GM19099 (cell line): Measurements from ENCODE around the gene PC.

ENCODE experiments used
- POLR2A ChIP-seq: IDR thresholded peaks from 3 replicates; pipeline ENCODE4 v1.6.1; 2011; ENCODE audit warnings: low read depth; ENCODE audit not compliant: insufficient read length; ENCODE audit errors: extremely low read depth

The PC gene

DNA sequence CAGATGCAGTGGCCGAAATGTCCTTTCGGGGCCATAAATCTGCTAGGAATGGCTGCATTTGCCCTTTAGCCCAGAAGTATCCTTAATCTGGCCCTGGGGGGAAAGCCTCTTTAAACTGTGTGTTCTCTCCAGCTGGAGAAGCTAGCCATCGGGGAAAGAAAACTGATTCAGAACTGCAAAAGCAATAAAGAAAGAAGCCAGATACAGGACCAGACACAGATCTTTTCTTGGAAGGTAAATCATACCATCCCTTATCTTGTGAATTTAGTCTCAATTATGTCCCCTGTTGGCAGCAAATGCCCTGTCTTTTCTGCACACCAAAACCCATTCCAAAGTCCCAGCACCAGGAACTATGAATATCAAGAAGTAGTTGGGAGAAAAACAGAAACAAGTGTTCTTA lies 25.6 kb downstream of the PC start:
- no peak for TF ChIP-seq POLR2A

DNA sequence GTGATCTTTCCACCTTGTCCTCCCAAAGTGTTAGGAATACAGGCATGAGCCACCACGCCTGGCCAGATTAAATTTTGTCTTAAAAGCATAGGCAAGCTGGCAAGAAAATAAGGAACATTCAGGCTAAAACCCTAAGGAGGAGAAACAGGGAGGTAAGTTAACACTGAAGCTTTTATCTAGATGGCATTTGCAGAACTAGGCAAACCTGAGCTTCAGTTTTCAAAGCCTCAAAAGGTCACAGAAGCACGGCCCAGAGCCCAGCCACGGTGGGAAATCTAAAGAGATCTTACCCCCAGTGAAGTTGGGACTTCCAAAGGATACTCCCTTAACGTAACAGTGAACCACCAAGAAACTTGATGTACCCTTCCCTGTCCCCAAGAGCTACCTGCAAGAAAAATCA lies 28.4 kb downstream of the PC start:
- TF ChIP-seq POLR2A = no peak

DNA sequence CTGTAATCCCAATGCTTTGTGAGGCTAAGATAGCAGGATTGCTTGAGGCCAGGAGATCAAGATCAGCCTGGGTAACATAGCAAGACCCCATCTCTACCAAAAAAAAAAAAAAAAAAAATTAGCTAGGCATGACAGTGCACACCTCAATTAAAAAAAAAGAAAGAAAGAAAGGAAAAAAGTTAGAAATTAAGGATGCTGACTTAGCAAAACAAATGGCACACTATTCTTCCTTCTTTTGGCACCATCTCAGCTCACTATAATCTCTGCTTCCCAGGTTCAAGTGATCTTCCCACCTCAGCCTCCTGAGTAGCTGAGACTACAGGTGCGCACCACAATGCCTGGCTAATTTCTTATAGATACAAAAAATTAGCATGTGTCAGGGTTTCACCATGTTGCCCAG lies 33.9 kb downstream of the PC start:
- TF ChIP-seq POLR2A = no peak

DNA sequence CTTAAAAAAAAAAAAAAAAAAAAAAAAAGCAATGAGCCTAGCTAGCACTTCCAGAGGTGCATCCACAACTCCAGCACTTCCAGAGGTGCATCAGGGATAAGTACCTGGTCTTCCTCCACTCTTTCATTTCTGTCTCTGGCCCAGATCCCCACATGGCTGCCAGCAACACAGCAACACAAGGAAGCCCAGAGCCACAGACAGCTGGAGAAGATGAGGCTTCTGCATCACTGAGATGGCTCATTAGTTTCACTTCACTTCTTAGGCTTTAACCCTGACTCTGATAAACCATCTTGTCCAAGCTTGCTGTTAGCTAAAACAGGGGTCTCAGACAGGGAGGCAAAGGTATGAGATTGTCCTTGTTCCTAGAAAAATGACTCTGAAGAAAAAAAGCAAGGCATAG lies 35.6 kb downstream of the PC start:
- TF ChIP-seq POLR2A = no peak

DNA sequence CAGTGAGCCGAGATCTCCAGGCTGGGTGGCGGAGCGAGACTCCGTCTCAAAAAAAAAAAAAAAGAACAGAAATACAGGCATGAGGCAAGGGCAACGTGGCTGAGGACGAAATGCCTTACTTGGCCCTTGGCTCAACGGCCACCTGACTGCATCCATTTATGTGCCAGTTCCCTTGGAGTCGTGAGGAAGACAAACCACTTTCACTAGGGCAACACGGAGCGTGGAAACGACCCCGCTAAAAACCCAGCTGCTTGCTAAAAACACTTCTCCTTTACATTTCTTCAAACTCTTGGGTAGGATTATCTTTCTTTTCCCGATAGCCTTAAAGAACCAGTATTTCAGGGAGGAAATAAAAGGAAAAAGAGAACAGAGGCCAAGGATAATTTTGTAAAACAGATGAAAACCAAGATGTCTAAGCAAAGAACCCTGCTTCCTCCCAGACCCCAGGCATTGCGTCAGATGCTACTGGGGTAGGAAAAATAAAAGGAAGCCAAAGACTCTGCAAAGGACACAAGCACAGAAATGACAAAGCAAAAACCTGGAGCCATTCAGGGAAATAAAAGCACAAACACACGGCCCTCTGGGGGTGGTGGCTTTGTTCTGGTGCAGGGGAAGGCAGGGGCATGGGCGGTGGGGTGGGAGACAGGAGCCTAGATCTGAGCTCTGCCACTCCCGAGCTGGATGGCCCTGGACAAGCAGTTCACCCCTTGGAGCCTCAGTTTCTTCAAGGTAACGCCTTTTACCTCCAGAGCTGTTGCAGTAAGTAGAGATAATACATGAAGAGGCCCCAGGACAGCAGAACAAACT lies 37.0 kb downstream of the PC start:
- no peak for TF ChIP-seq POLR2A

DNA sequence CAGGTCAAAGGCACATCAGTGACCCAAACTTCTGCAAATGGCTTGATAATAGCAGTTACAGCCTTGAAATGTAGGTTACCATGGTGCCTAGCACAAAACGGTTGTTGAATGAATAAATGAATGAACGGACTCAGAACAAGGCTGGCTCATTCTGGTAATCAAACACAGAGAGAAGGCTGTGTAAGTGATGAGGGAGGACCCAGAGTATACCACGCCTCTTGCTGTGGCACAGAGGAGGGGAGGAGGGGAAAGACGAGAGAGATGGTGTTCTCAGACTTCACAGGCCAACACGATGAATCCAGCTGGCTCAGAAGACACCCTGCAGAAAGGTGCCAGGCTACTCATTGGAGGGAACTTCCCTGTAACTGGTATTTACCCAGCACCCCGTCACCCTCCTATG lies 38.3 kb downstream of the PC start:
- TF ChIP-seq POLR2A = no peak

DNA sequence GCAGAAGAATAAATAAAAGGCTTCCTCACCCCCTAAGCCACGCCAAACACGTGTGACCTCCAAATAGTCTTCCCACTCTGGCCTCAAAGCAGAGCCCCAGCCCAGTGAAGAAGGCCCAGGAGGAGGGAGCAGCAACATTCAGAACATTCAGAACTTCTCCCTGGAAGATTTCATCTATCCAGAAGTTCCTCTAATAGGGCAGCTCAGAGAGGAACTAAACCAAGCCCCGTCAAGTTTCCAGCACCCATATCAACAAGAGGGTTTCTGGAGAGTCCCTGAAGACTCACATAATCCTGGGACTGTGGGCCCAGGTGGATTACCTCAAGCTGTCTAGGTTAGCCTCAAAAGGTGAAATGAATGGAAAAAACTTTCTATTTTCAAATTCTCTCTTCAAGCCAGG lies 39.4 kb downstream of the PC start:
- TF ChIP-seq POLR2A = no peak

DNA sequence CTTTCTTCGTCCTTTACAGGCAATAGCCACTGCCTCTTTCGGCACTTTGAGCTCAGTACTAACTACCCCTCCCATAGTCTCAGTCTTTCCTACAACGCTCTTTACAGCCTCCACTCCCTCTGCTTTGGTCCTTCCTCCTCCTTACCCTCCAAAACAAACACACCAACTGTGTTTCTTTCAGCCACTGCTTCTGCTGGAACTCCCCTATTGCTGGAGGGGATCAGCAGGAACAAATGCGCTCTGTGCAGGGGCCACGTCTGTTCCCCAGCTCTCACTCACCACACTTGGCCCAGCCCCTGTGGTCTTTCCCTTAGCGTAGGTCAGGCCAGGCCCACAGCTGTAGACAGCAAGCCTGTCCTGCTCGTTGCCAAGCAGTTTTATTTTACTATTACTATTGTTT lies 42.3 kb downstream of the PC start:
- TF ChIP-seq POLR2A = no peak

DNA sequence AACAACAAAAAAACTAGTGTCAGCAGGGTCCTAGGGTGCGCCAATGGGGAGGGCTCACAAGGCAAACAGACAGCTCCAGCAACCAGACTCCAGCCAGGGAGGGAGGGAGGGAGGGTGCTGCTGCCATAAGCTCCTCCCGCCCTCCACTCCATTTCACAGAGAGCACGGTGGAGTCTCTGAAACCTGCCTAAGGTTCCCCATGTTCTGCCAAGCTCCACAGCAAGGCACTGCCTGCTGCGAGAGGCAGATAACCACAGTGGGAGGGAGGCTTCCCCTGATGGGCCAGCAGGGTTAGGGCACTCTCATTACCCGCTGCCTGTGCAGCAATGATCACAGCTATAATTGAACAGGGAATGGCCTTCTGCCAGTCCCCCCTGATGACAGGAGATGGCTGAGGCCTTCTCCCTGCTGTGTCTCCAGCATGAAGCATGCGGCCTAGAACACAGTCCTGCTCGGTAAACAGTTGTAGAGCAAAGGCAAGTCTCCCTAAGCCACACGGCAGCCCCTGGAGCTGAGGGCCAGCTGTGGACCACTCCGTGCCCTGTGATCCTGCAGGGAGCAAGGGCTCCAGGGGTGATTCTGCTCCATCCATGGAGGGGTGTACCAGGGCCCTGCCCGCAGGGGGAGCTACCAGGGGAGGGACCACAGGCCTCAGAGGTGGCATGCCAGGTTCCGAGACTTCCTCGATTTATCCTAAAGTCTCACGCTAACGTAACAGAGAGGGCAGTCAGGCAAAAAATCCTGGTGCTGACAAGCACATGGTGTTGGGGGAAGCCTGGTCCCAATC lies 42.9 kb downstream of the PC start:
- TF ChIP-seq POLR2A = no peak

DNA sequence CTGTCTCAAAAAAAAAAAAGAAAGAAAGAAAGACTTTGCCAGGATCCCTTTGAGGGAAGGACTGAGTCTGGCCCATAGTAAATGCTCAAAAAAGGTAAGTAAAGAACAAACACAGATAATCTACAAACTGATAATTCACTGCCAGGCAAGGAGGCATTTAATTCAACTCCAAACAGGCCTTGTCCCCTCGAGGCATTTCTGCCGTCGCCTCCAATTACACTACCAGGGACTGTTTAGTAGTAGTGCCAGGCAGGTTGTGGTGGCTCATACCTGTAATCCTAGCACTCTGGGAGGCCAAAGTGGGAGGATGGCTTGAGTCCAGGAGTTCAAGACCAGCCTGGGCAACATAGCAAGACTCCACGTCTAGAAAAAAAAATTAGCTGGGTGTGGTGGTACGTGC lies 43.7 kb downstream of the PC start:
- no peak for TF ChIP-seq POLR2A

DNA sequence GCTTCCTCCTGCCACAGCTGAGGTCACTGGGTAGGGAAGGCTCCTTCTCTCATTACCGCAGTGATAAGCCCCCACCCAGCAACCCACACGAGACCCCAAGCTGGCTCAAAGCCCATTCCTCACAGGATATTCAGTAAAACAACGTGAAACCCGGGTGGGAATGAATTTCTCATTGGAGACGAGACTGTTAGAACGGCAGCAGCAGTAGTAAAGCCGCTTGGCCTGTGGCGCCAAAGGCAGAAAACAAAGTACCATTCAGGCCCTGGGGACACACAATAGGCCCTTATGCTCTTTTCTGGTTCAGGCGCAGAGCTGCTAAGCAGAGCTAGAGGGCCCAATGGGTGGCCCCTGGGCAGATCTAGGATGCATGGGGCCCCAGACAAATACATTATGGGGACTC lies 45.3 kb downstream of the PC start:
- TF ChIP-seq POLR2A = no peak

DNA sequence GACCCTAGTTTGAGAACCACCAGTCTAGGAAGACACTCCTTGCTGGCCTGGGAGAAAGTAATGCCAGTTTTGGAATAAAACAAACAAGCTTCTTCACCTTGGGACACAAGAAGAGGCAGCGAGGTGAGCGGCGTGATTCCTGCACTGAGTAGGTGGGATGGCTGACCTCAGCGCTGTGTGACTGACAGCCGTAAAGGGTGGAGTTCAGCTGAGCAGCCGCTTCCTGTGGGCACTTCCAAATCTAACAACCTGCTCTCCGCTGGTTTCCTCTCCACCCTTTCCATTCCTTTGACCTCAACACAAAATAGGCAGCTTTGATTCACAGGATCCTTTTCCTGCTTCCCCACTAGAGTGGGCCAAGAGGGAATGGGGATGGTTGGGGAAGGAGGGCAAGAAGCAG lies 45.8 kb downstream of the PC start:
- no peak for TF ChIP-seq POLR2A

DNA sequence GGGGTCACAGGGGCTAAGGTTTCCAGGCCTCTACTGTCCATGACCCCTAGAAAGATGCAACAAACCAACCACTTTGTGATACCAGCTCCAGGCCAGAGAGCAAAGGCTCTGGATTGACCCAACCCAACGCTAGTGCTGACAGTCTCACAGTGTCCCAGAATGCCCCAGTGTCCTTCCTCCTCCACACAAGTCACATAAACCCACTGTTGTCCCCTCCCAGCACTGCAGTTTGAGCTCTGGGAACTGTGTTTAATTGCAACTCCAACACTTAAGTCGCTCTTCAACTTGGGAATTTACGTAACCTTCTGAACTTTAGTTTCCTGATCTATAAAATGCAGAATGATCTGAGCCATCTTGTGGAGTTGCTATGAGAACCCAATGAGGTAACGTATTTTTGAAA lies 47.5 kb downstream of the PC start:
- TF ChIP-seq POLR2A = no peak

DNA sequence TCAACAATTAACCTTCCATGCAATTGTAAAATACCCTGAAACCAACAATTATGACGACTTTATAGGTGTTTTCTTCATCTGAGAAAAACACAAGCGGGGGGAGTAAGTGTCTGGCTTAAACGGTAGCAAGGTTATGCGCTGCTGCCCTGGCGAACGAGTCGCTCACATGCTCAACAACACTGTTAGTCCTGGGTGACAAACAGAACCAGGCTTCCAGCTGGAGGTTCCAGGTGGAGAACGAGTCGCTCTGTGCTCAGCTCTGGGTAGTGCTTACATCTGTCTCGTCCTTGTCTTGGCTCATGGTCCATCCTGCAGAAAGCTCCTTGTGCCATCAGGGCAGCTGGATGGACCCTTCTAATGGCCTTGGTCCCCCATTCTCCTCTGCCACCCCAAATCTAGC lies 48.2 kb downstream of the PC start:
- TF ChIP-seq POLR2A = no peak

DNA sequence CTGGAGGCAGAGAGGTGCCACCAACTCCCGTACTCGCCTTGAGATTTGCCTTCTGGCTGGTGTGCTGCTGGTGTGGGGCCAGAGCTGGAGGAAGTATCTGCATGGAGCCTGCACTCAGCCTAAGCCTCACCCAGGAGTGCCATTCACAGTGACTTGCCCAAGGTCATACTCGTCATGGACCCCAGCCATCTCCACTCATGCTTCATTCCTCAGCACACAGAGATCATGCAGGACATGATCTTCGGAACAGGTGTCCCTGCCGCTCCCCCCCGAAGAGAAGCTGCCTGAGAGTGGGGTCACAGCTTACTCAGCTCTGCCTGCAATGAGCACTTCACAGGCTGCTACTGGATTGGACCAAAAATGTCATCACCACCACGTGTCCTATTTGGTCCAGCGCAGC lies 49.0 kb downstream of the PC start:
- no peak for TF ChIP-seq POLR2A
